Measurements from ENCODE around the gene RBM20. TPM values are rescaled to one million over a fixed set of nuclear protein-coding genes. Genes with fewer than 3 reads are reported as not detected.

RBM20 gene
- total and polyA plus RNA-seq, 2 experiments from 2014 or later, result 0.05 to 0.17 TPM

DNA sequence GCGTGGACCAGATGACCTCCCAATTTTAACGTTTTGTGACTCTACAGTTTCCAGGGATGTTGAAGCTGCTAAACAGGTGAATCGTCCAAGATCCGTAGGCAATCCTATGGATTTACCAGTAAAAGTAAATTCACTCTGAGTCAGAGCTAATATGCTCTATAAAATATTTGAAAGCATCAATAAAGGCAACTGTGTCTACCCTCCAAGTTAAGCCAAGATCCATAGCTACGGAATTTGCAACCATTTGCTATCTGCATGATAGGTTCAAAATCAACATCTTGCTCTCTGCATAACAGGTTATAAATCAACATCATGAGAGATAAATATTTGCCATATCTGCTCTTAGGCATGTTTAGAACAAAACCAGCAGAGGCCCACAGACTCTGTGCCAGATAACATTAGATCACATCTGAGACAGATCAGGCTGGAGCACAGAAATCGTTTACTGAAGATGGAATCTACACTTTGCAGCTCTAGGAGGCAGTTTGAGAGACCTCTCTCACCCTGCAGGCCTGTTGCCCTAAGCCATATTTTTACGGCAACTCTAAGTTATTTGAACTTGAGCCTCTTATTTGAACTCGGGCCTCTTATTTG, 146.9 kb downstream of the RBM20 start:
- Mint-ChIP-seq H3K9me3 (no peaks in the 10 kb centered on the region), H3K27ac (no peak overlapping the region), H3K4me3 (no peak overlapping the region), H3K4me1 (peaks cover 8% of the 10 kb centered on the region), H3K36me3 (ENCODE audit: low read depth) (no peaks in the 10 kb centered on the region), H3K27me3 (ENCODE audit: insufficient read depth, low read depth, poor library complexity) (peaks cover 2% of the 10 kb centered on the region)
- DNase-seq (ENCODE audit: low spot score) (no peak), ATAC-seq (no peak)
- Histone ChIP-seq H3K27me3 (ENCODE audit: insufficient read depth) (no peaks in the 10 kb centered on the region), H3K36me3 (ENCODE audit: insufficient read depth) (no peaks in the 10 kb centered on the region), H4K20me1 (replicated peaks; ENCODE audit: insufficient read depth) (no peaks in the 10 kb centered on the region), H3K79me2 (replicated peaks; ENCODE audit: insufficient read depth) (no peaks in the 10 kb centered on the region), H2AFZ (0 out of 2 replicates have a peak overlapping the region, but pooled peaks have one; percentile 43), H3K4me2 (no peak overlapping the region), H3K9me2 (ENCODE audit: insufficient read depth) (0 out of 2 replicates have a peak, but pooled peaks cover 4% of the 10 kb centered on the region), H3K27ac (ENCODE audit: low read depth) (no peak overlapping the region), H3F3A (replicated peaks; ENCODE audit: low read depth) (no peaks in the 10 kb centered on the region), H3K4me1 (ENCODE audit: insufficient read depth) (no peaks in the 10 kb centered on the region), H3K4me3 (no peak overlapping the region)
- TF ChIP-seq CREB1 (CRISPR knock-in tag; IDR thresholded peaks at IDR 0.05; ENCODE audit: low read depth), result no peak
- TF ChIP-seq POLR2AphosphoS5 (IDR thresholded peaks at IDR 0.05; ENCODE audit: low read depth), result no peak
- no peak for TF ChIP-seq EZH2phosphoT487 (IDR thresholded peaks at IDR 0.05; ENCODE audit: unreplicated experiment)
- no peak for TF ChIP-seq STAT1 (IDR thresholded peaks at IDR 0.05; ENCODE audit: unreplicated experiment)
- no peak for TF ChIP-seq REST (IDR thresholded peaks at IDR 0.05; ENCODE audit: unreplicated experiment)
- TF ChIP-seq ZNF331 (CRISPR knock-in tag; IDR thresholded peaks at IDR 0.05; ENCODE audit: low read depth), result no peak
- TF ChIP-seq EZH2 (IDR thresholded peaks at IDR 0.05; ENCODE audit: low read depth, unreplicated experiment), result no peak
- TF ChIP-seq, protein P1, sequence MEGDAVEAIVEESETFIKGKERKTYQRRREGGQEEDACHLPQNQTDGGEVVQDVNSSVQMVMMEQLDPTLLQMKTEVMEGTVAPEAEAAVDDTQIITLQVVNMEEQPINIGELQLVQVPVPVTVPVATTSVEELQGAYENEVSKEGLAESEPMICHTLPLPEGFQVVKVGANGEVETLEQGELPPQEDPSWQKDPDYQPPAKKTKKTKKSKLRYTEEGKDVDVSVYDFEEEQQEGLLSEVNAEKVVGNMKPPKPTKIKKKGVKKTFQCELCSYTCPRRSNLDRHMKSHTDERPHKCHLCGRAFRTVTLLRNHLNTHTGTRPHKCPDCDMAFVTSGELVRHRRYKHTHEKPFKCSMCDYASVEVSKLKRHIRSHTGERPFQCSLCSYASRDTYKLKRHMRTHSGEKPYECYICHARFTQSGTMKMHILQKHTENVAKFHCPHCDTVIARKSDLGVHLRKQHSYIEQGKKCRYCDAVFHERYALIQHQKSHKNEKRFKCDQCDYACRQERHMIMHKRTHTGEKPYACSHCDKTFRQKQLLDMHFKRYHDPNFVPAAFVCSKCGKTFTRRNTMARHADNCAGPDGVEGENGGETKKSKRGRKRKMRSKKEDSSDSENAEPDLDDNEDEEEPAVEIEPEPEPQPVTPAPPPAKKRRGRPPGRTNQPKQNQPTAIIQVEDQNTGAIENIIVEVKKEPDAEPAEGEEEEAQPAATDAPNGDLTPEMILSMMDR (conservative IDR thresholded peaks at IDR 0.05; ENCODE audit: low read depth in 2 of 2), result no peak
- TF ChIP-seq NANOG (IDR thresholded peaks at IDR 0.05; ENCODE audit: borderline replicate concordance), result no peak
- TF ChIP-seq JUNB (IDR thresholded peaks at IDR 0.05; ENCODE audit: unreplicated experiment), result no peak
- TF ChIP-seq ZNF114 (CRISPR knock-in tag; IDR thresholded peaks at IDR 0.05), result no peak
- TF ChIP-seq, protein P2, sequence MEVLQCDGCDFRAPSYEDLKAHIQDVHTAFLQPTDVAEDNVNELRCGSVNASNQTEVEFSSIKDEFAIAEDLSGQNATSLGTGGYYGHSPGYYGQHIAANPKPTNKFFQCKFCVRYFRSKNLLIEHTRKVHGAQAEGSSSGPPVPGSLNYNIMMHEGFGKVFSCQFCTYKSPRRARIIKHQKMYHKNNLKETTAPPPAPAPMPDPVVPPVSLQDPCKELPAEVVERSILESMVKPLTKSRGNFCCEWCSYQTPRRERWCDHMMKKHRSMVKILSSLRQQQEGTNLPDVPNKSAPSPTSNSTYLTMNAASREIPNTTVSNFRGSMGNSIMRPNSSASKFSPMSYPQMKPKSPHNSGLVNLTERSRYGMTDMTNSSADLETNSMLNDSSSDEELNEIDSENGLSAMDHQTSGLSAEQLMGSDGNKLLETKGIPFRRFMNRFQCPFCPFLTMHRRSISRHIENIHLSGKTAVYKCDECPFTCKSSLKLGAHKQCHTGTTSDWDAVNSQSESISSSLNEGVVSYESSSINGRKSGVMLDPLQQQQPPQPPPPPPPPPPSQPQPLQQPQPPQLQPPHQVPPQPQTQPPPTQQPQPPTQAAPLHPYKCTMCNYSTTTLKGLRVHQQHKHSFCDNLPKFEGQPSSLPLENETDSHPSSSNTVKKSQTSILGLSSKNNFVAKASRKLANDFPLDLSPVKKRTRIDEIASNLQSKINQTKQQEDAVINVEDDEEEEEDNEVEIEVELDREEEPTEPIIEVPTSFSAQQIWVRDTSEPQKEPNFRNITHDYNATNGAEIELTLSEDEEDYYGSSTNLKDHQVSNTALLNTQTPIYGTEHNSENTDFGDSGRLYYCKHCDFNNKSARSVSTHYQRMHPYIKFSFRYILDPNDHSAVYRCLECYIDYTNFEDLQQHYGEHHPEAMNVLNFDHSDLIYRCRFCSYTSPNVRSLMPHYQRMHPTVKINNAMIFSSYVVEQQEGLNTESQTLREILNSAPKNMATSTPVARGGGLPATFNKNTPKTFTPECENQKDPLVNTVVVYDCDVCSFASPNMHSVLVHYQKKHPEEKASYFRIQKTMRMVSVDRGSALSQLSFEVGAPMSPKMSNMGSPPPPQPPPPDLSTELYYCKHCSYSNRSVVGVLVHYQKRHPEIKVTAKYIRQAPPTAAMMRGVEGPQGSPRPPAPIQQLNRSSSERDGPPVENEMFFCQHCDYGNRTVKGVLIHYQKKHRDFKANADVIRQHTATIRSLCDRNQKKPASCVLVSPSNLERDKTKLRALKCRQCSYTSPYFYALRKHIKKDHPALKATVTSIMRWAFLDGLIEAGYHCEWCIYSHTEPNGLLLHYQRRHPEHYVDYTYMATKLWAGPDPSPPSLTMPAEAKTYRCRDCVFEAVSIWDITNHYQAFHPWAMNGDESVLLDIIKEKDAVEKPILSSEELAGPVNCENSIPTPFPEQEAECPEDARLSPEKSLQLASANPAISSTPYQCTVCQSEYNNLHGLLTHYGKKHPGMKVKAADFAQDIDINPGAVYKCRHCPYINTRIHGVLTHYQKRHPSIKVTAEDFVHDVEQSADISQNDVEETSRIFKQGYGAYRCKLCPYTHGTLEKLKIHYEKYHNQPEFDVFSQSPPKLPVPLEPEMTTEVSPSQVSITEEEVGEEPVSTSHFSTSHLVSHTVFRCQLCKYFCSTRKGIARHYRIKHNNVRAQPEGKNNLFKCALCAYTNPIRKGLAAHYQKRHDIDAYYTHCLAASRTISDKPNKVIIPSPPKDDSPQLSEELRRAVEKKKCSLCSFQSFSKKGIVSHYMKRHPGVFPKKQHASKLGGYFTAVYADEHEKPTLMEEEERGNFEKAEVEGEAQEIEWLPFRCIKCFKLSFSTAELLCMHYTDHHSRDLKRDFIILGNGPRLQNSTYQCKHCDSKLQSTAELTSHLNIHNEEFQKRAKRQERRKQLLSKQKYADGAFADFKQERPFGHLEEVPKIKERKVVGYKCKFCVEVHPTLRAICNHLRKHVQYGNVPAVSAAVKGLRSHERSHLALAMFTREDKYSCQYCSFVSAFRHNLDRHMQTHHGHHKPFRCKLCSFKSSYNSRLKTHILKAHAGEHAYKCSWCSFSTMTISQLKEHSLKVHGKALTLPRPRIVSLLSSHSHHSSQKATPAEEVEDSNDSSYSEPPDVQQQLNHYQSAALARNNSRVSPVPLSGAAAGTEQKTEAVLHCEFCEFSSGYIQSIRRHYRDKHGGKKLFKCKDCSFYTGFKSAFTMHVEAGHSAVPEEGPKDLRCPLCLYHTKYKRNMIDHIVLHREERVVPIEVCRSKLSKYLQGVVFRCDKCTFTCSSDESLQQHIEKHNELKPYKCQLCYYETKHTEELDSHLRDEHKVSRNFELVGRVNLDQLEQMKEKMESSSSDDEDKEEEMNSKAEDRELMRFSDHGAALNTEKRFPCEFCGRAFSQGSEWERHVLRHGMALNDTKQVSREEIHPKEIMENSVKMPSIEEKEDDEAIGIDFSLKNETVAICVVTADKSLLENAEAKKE (CRISPR knock-in tag; IDR thresholded peaks at IDR 0.05), result no peak

Data from GM23338 (cell line).